ENCODE results near the gene CNIH3. TPM values are rescaled to one million over a fixed set of nuclear protein-coding genes. Genes with fewer than 3 reads are reported as not detected.

The CNIH3 gene
- total and polyA plus RNA-seq, 2 donors (not counting 1 experiment from before 2014, with no cell fraction given) = 0.72 to 1.8 TPM

DNA sequence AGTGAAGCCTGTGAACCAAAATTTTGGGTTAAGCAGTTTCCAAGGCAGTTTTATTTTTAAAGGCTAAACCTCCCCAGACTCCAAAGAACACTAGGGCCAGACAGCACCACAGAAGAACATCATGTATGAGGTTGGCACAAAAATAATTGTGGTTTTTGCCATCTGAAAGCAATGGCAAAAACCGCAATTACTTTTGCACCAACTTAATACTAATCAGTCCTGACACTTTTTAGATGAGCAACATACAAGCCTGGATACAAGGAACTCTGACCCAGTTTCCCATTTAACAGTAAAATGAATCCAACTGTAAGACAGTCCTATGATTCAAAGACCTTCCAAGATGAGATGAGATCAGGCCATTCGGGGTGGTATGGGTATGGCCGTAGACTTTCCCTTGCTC, 46.8 kb downstream of the CNIH3 start:
- H3K79me2 ChIP-seq (ENCODE audit: control insufficient read depth, insufficient read depth, low read length) = no peaks in the 10 kb centered on the region
- H2AFZ ChIP-seq (ENCODE audit: insufficient read depth, low read depth, low read length, poor library complexity, severe bottlenecking) = no peak overlapping the region
- TF ChIP-seq EZH2 (IDR thresholded peaks at IDR 0.05; ENCODE audit: borderline replicate concordance, insufficient read depth, low read depth, low read length, poor library complexity, severe bottlenecking) = no peak
- TF ChIP-seq, protein P1, sequence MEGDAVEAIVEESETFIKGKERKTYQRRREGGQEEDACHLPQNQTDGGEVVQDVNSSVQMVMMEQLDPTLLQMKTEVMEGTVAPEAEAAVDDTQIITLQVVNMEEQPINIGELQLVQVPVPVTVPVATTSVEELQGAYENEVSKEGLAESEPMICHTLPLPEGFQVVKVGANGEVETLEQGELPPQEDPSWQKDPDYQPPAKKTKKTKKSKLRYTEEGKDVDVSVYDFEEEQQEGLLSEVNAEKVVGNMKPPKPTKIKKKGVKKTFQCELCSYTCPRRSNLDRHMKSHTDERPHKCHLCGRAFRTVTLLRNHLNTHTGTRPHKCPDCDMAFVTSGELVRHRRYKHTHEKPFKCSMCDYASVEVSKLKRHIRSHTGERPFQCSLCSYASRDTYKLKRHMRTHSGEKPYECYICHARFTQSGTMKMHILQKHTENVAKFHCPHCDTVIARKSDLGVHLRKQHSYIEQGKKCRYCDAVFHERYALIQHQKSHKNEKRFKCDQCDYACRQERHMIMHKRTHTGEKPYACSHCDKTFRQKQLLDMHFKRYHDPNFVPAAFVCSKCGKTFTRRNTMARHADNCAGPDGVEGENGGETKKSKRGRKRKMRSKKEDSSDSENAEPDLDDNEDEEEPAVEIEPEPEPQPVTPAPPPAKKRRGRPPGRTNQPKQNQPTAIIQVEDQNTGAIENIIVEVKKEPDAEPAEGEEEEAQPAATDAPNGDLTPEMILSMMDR (IDR thresholded peaks at IDR 0.05) = no peak
- no peaks in the 10 kb centered on the region for H3K27me3 ChIP-seq (replicated peaks in 1 of 4; ENCODE audit: control extremely low read depth in 1 of 4, control insufficient read depth in 3 of 4, insufficient read depth in 4 of 4, low read length in 3 of 4)
- Mint-ChIP-seq H3K4me1 (no peaks in the 10 kb centered on the region), H3K4me3 (no peak overlapping the region), H3K9me3 (ENCODE audit: insufficient read depth) (no peaks in the 10 kb centered on the region), H3K27me3 (peaks cover 9% of the 10 kb centered on the region), H3K27ac (no peak overlapping the region)
- no peaks in the 10 kb centered on the region for H4K20me1 ChIP-seq (ENCODE audit: control insufficient read depth, insufficient read depth, low read length, poor library complexity, severe bottlenecking)
- WGBS (ENCODE audit: insufficient coverage) = 88% methylated on average over 1 of the region's 3 CpGs
- no peaks in the 10 kb centered on the region for H3K4me1 ChIP-seq (ENCODE audit: control insufficient read depth in 2 of 2, insufficient read depth in 2 of 2, low read length in 2 of 2)
- no peaks in the 10 kb centered on the region for H3K9me3 ChIP-seq (ENCODE audit: control extremely low read depth in 1 of 3, control insufficient read depth in 2 of 3, insufficient read depth in 1 of 3, low read length in 2 of 3)
- no peak overlapping the region for H3K4me2 ChIP-seq (replicated peaks; ENCODE audit: low read depth, low read length, poor library complexity, severe bottlenecking)
- no peak overlapping the region for H3K4me3 ChIP-seq (ENCODE audit: control extremely low read depth in 1 of 5, extremely low read depth in 1 of 5, insufficient read depth in 1 of 5, low read depth in 2 of 5, low read length in 4 of 5)
- H3K27ac ChIP-seq (ENCODE audit: low read length in 2 of 2) = no peak overlapping the region
- POLR2A ChIA-PET = no interaction called here
- DNase-seq = no peak
- H3K9ac ChIP-seq (ENCODE audit: low read length) = no peak overlapping the region
- CTCF ChIA-PET = no interaction called here
- no peaks in the 10 kb centered on the region for H3K36me3 ChIP-seq (replicated peaks in 1 of 2; ENCODE audit: control extremely low read depth in 1 of 2, control insufficient read depth in 1 of 2, extremely low read depth in 1 of 2, insufficient read depth in 2 of 2, low read length in 1 of 2)
- ATAC-seq (ENCODE audit: low read depth) = no peak
- intact Hi-C loops (cut with micrococcal nuclease) = no loop called here

DNA sequence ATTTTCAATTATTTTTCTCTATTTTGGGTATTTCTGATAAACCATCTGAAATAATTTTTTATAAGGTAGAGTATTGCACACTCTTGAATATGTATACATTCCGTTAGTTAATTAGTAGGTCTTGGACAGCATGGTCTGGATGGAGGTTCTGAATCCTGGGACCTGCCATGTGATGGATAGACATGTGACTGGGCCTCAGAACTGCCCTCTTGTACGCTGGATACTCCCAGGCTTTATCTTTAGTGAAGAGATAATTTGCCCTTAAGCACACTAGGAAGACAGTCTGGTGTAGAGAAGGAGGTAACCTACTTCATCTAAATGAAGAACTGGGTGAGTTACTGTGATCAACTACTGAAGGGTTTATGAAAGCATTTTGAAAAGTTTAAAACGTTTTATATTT, 48.9 kb downstream of the CNIH3 start:
- Histone ChIP-seq H3K9me3 (ENCODE audit: control extremely low read depth in 1 of 3, control insufficient read depth in 2 of 3, insufficient read depth in 1 of 3, low read length in 2 of 3) (no peaks in the 10 kb centered on the region), H3K79me2 (ENCODE audit: control insufficient read depth, insufficient read depth, low read length) (no peaks in the 10 kb centered on the region), H3K4me1 (ENCODE audit: control insufficient read depth in 2 of 2, insufficient read depth in 2 of 2, low read length in 2 of 2) (no peaks in the 10 kb centered on the region), H4K20me1 (ENCODE audit: control insufficient read depth, insufficient read depth, low read length, poor library complexity, severe bottlenecking) (no peaks in the 10 kb centered on the region), H3K27ac (ENCODE audit: low read length in 2 of 2) (no peak overlapping the region), H2AFZ (ENCODE audit: insufficient read depth, low read depth, low read length, poor library complexity, severe bottlenecking) (no peak overlapping the region), H3K4me2 (replicated peaks; ENCODE audit: low read depth, low read length, poor library complexity, severe bottlenecking) (no peak overlapping the region), H3K36me3 (replicated peaks in 1 of 2; ENCODE audit: control extremely low read depth in 1 of 2, control insufficient read depth in 1 of 2, extremely low read depth in 1 of 2, insufficient read depth in 2 of 2, low read length in 1 of 2) (no peaks in the 10 kb centered on the region), H3K4me3 (ENCODE audit: control extremely low read depth in 1 of 5, extremely low read depth in 1 of 5, insufficient read depth in 1 of 5, low read depth in 2 of 5, low read length in 4 of 5) (no peak overlapping the region), H3K9ac (ENCODE audit: low read length) (no peak overlapping the region), H3K27me3 (replicated peaks in 1 of 4; ENCODE audit: control extremely low read depth in 1 of 4, control insufficient read depth in 3 of 4, insufficient read depth in 4 of 4, low read length in 3 of 4) (no peaks in the 10 kb centered on the region)
- Mint-ChIP-seq H3K9me3 (ENCODE audit: insufficient read depth) (no peaks in the 10 kb centered on the region), H3K27ac (no peak overlapping the region), H3K27me3 (peaks cover 6% of the 10 kb centered on the region), H3K4me1 (no peaks in the 10 kb centered on the region), H3K4me3 (no peak overlapping the region)
- intact Hi-C loops (cut with micrococcal nuclease) = no loop called here
- CTCF ChIA-PET = no interaction called here
- POLR2A ChIA-PET = no interaction called here
- ATAC-seq (ENCODE audit: low read depth) (no peak), DNase-seq (no peak)
- 80% methylated on average over 2 of the region's 3 CpGs for WGBS (ENCODE audit: insufficient coverage)
- TF ChIP-seq, protein P1 (IDR thresholded peaks at IDR 0.05) = no peak
- TF ChIP-seq EZH2 (IDR thresholded peaks at IDR 0.05; ENCODE audit: borderline replicate concordance, insufficient read depth, low read depth, low read length, poor library complexity, severe bottlenecking) = no peak

Data from B cell (primary cell).